DND-41 (cell line): ENCODE data around the gene SDK2.

Experiments
- CTCF ChIP-seq: IDR thresholded peaks from 2 replicates; pipeline ENCODE4 v1.5.1; 2012; ENCODE audit warnings: borderline replicate concordance, low read length, moderate library complexity, mild to moderate bottlenecking; ENCODE audit not compliant: poor library complexity, severe bottlenecking; ENCODE audit errors: extremely low read depth
- EZH2 ChIP-seq: IDR thresholded peaks from 3 replicates; pipeline ENCODE4 v1.6.1; 2012; ENCODE audit warnings: borderline replicate concordance, low read depth, mild to moderate bottlenecking, moderate library complexity, low read length, inconsistent platforms; ENCODE audit not compliant: severe bottlenecking

GRCh38 chr17:73369111-73369521 lies 275.1 kb downstream of the SDK2 start:
- TF ChIP-seq EZH2 (no peak), CTCF (no peak)
